ENCODE data around the gene PFKP. TPM values are rescaled to one million over a fixed set of nuclear protein-coding genes. Genes with fewer than 3 reads are reported as not detected.

Gene PFKP
- total RNA-seq, 1 donor, result 111 TPM

DNA sequence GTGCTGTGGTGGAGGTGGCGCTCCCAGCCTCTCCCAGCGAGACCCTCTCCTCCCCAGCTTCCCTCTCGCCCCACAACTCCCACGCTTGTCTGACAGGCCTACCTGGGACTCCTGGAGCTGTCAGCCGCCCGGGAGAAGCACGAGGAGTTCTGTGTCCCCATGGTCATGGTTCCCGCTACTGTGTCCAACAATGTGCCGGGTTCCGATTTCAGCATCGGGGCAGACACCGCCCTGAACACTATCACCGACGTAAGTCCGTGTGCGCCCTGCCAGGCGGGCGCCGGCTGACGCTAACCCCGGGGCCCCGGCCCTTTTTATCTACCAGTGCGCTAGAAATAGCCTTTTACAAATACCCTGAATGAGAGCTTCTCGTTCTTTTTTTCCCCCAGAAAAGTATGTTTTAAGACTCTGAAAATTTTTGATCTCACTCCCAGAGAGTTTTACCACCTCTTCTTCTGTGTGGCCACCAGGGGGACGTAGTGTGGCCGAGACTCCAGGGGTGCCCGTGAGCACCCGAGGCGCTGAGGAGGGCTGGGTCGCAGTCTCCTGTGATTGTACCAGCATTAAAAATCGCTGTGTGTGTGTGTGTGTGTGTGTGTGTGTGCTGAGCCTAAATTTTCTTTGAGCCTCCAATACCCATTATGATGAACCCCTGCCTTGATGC lies 52.6 kb downstream of the PFKP start:
- no peak overlapping the region for H3K4me3 ChIP-seq (ENCODE audit: low read depth, low read length)
- TF ChIP-seq CTCF (IDR thresholded peaks at IDR 0.05; ENCODE audit: insufficient read depth, low read length), result peak; percentile 60
- DNase-seq (ENCODE audit: low read depth), result peak; percentile 42

- DNase-seq (ENCODE audit: low read depth), result no peak
- TF ChIP-seq CTCF (IDR thresholded peaks at IDR 0.05; ENCODE audit: insufficient read depth, low read length), result no peak
- H3K4me3 ChIP-seq (ENCODE audit: low read depth, low read length), result no peak overlapping the region
These were observed 54.7 kb downstream of the PFKP start for GRCh38 chr10:3122034-3122433.

- DNase-seq (ENCODE audit: low read depth), result peak; percentile 16
- no peak for TF ChIP-seq CTCF (IDR thresholded peaks at IDR 0.05; ENCODE audit: insufficient read depth, low read length)
- no peak overlapping the region for H3K4me3 ChIP-seq (ENCODE audit: low read depth, low read length)
These were observed 55.3 kb downstream of the PFKP start for GRCh38 chr10:3122486-3123205.

GRCh38 chr10:3123571-3124411 lies 56.4 kb downstream of the PFKP start:
- DNase-seq (ENCODE audit: low read depth), result no peak
- TF ChIP-seq CTCF (IDR thresholded peaks at IDR 0.05; ENCODE audit: insufficient read depth, low read length), result no peak
- no peak overlapping the region for H3K4me3 ChIP-seq (ENCODE audit: low read depth, low read length)

DNA sequence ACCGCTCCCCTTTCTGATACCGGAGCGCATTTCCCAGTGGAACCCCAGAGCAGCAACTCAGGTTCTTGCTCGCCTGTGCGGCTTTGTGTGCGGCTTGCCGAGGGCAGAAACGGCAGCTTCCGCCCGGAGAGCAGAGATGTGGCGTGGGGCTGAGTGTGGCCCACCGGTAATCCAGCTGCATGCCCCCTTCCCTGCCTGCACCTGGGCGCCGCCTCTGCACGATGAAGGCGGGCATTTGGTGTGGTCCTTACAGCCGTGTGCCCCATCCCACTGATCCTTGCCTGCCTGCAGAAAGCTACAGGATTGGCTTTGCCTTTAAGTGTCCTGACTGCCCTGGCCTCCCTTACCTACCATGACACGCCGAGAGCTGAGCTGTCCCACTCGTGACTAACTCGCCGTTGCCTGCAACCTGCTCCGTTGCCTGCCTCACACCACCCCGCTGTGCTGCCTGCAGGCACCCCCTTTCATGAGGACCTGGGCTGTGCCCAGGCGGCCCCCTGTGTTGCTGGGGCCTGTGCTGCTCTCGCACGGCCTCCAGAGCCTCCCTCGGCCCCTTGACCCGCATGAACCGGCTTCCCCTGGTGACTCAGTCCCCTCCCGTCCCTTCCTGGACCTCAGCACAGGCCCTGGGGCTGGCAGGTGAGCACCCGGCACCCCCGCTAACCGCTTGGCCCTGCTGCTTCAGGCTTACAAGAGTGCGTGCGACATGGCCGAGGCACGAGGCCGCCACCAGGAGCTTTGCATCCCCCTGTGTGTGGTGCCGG lies 57.2 kb downstream of the PFKP start:
- DNase-seq (ENCODE audit: low read depth), result no peak
- H3K4me3 ChIP-seq (ENCODE audit: low read depth, low read length), result no peak overlapping the region
- TF ChIP-seq CTCF (IDR thresholded peaks at IDR 0.05; ENCODE audit: insufficient read depth, low read length), result no peak

DNA sequence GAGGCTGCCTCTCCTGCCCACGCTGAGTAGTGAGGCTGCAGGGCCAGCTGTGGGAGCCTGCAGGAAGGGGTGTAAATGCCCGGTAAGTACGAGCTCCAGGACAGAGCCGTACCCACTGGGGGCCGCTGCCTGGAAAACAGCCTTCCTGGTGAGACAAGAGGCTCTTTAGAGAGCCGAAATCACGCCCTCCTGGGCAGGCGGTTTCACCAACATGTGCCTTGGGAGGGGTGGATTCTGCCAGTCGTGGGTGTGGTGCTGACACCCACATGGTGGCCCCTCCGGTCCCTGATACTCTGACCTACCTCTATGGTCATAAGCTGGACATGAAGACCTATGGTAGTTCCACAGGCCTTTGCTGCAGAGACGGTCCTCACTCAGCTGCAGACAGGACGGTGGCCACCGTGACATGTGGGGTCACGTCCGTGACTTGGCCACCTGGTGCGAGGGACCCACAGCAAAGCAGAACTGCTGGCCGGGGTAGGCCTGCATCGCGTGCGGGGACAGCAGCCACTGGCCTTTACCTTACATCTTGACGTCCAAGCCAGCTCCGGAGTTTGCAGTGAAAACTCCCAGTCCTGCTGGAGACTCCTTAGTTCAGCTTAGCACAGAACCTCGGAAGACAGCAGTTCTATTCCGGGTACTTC lies 58.3 kb downstream of the PFKP start:
- no peak for TF ChIP-seq CTCF (IDR thresholded peaks at IDR 0.05; ENCODE audit: insufficient read depth, low read length)
- DNase-seq (ENCODE audit: low read depth), result no peak
- no peak overlapping the region for H3K4me3 ChIP-seq (ENCODE audit: low read depth, low read length)

All from fibroblast of the aortic adventitia (primary cell).